ENCODE data around the gene MYRIP.
A peak's percentile ranks its signal among the peaks of the same experiment; 100 is the strongest.

Gene MYRIP

DNA sequence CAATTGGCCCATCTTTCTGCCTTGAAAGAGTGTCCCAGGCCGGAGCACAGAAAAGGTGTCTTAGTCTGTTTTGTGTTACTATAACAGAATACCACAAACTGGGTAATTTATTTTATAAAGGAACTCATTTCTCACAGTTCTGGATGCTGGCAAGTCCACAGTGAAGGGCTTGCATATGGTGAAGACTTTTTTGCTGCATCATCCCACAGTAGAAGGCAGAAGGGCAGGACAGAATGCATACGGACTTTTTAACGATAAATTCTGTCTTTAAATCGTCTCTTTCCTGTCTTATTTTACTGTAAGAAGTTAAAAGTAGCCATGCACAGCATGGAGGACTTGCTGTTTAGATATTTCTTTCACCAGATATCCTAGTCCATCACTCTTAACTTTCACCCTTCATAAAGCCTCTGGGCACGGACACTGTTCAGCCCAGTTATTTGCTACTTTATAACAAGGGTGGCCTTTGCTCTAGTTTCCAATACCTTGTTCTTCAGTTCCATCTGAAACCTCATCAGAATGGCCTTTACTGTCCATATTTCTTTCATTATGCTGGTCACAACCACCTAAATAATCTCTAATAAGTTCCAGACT is 489.8 kb downstream of the MYRIP start:
- peak overlapping the region; percentile 45 for H3K9ac ChIP-seq (ENCODE audit: low read length)
- H3K79me1 ChIP-seq (replicated peaks; ENCODE audit: low read length, poor library complexity, severe bottlenecking) = no peaks in the 10 kb centered on the region
- H3K4me3 ChIP-seq (ENCODE audit: insufficient read depth in 1 of 2, low read depth in 1 of 2, low read length in 2 of 2) = peak overlapping the region in 1 of 2 experiments; percentile 26
- H3K9me3 ChIP-seq (ENCODE audit: control insufficient read depth, low read length) = no peaks in the 10 kb centered on the region
- WGBS = 91% methylated on average over 4 of the region's 5 CpGs
- no peaks in the 10 kb centered on the region for H3K27me3 ChIP-seq (ENCODE audit: control insufficient read depth in 1 of 2, insufficient read depth in 1 of 2, low read length in 2 of 2)
- no peak overlapping the region for H3K4me2 ChIP-seq (ENCODE audit: low read length, poor library complexity, severe bottlenecking)
- no peak overlapping the region for H3K23ac ChIP-seq (ENCODE audit: low read length in 2 of 2)
- H3K36me3 ChIP-seq (ENCODE audit: control insufficient read depth in 1 of 2, insufficient read depth in 2 of 2, low read depth in 1 of 2, low read length in 2 of 2) = peaks cover 0 to 5% of the 10 kb centered on the region in 2 experiments
- no peak overlapping the region for H3K4ac ChIP-seq (ENCODE audit: low read depth in 1 of 2, low read length in 2 of 2)
- H2BK15ac ChIP-seq (ENCODE audit: low read depth, poor library complexity, severe bottlenecking) = no peak overlapping the region
- H2AFZ ChIP-seq (ENCODE audit: low read depth, low read length) = no peak overlapping the region
- H4K91ac ChIP-seq (ENCODE audit: low read length) = no peak overlapping the region
- no peak for DNase-seq
- H3K14ac ChIP-seq (ENCODE audit: low read length in 2 of 2) = no peak overlapping the region
- H2BK12ac ChIP-seq (ENCODE audit: low read length in 2 of 2) = peak overlapping the region in 1 of 2 experiments; percentile 14
- H3K4me1 ChIP-seq (ENCODE audit: control insufficient read depth, insufficient read depth, low read depth, low read length) = no peaks in the 10 kb centered on the region
- H2BK5ac ChIP-seq (ENCODE audit: low read depth, low read length, poor library complexity, severe bottlenecking) = no peak overlapping the region
- peak overlapping the region; percentile 0 to 55 for H3K18ac ChIP-seq (ENCODE audit: low read depth in 1 of 2, low read length in 2 of 2)
- no peak overlapping the region for H4K8ac ChIP-seq (ENCODE audit: low read length)
- no peak overlapping the region for H2AK5ac ChIP-seq (ENCODE audit: low read length, severe bottlenecking)
- peak overlapping the region; percentile 6 for H3K27ac ChIP-seq (ENCODE audit: low read length, poor library complexity, severe bottlenecking)
- H2BK120ac ChIP-seq (ENCODE audit: low read depth, low read length) = no peak overlapping the region

DNA sequence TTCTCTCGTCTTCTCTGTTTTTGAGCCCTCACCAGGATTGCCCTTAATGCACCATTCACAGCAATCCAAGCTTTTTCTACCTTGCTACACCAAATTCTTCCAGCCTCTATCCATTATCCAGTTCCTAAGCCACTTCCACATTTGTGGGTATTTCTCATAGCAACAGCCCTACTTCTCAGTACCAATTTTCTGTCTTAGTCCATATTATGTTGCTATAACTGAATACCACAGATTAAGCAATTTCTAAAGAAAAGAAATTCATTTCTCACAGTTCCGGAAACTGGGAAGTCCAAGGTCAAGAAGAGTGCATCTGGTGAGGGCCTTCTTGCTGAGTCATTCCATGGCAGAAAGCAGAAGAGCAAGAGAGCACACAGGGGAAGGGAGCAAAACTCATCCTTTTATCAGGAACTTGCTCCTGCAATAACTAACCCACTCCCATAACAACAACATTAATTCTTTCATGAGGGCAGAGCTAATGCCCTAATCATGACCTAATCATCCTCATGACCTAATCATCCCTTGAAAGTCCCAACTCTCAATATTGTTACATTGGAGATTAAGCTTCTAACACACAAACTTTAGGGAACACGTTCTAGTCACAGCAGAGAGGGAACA is 490.4 kb downstream of the MYRIP start:
- H3K14ac ChIP-seq (ENCODE audit: low read length in 2 of 2) = no peak overlapping the region
- no peak overlapping the region for H4K91ac ChIP-seq (ENCODE audit: low read length)
- H2AK5ac ChIP-seq (ENCODE audit: low read length, severe bottlenecking) = no peak overlapping the region
- H3K4me1 ChIP-seq (ENCODE audit: control insufficient read depth, insufficient read depth, low read depth, low read length) = no peaks in the 10 kb centered on the region
- H2BK15ac ChIP-seq (ENCODE audit: low read depth, poor library complexity, severe bottlenecking) = no peak overlapping the region
- H3K23ac ChIP-seq (ENCODE audit: low read length in 2 of 2) = no peak overlapping the region
- H2BK12ac ChIP-seq (ENCODE audit: low read length in 2 of 2) = peak overlapping the region; percentile 38 to 67
- H2BK5ac ChIP-seq (ENCODE audit: low read depth, low read length, poor library complexity, severe bottlenecking) = no peak overlapping the region
- H4K8ac ChIP-seq (ENCODE audit: low read length) = no peak overlapping the region
- H2AFZ ChIP-seq (ENCODE audit: low read depth, low read length) = no peak overlapping the region
- H3K4me2 ChIP-seq (ENCODE audit: low read length, poor library complexity, severe bottlenecking) = no peak overlapping the region
- H3K4ac ChIP-seq (ENCODE audit: low read depth in 1 of 2, low read length in 2 of 2) = peak overlapping the region in 1 of 2 experiments; percentile 50
- H3K4me3 ChIP-seq (ENCODE audit: insufficient read depth in 1 of 2, low read depth in 1 of 2, low read length in 2 of 2) = peak overlapping the region in 1 of 2 experiments; percentile 42
- no peaks in the 10 kb centered on the region for H3K79me1 ChIP-seq (replicated peaks; ENCODE audit: low read length, poor library complexity, severe bottlenecking)
- peak; percentile 89 for DNase-seq
- WGBS = 49% methylated on average over 3 of the region's 3 CpGs
- no peaks in the 10 kb centered on the region for H3K27me3 ChIP-seq (ENCODE audit: control insufficient read depth in 1 of 2, insufficient read depth in 1 of 2, low read length in 2 of 2)
- H3K9ac ChIP-seq (ENCODE audit: low read length) = peak overlapping the region; percentile 45
- H2BK120ac ChIP-seq (ENCODE audit: low read depth, low read length) = no peak overlapping the region
- H3K9me3 ChIP-seq (ENCODE audit: control insufficient read depth, low read length) = no peaks in the 10 kb centered on the region
- H3K27ac ChIP-seq (ENCODE audit: low read length, poor library complexity, severe bottlenecking) = peak overlapping the region; percentile 33
- no peaks in the 10 kb centered on the region for H3K36me3 ChIP-seq (ENCODE audit: control insufficient read depth in 1 of 2, insufficient read depth in 2 of 2, low read depth in 1 of 2, low read length in 2 of 2)
- H3K18ac ChIP-seq (ENCODE audit: low read depth in 1 of 2, low read length in 2 of 2) = peak overlapping the region; percentile 55 to 66

DNA sequence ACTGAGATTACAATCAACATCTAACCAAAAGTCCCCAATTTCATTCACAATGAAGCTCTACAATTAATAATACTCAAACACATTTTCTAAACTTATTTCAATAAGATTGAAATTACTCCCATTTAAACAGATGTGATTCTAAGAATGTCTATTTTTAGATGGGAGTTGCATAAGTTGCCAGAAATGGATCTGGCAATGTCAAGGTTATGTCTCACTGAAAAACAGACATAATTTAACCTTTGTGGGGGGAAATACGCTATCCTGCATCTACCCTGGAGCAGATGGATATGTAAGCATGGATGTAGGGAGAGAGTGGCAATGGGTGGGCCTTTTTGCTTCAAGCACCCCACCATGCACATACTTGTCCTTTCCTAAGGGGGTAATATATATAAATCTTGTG is 493.4 kb downstream of the MYRIP start:
- Histone ChIP-seq H3K14ac (ENCODE audit: low read length in 2 of 2) (no peak overlapping the region), H3K9me3 (ENCODE audit: control insufficient read depth, low read length) (no peaks in the 10 kb centered on the region), H3K4me2 (ENCODE audit: low read length, poor library complexity, severe bottlenecking) (no peak overlapping the region), H2AK5ac (ENCODE audit: low read length, severe bottlenecking) (no peak overlapping the region), H3K27me3 (ENCODE audit: control insufficient read depth in 1 of 2, insufficient read depth in 1 of 2, low read length in 2 of 2) (no peaks in the 10 kb centered on the region), H3K18ac (ENCODE audit: low read depth in 1 of 2, low read length in 2 of 2) (no peak overlapping the region), H3K4me3 (ENCODE audit: insufficient read depth in 1 of 2, low read depth in 1 of 2, low read length in 2 of 2) (no peak overlapping the region), H4K8ac (ENCODE audit: low read length) (no peak overlapping the region), H3K4me1 (ENCODE audit: control insufficient read depth, insufficient read depth, low read depth, low read length) (no peaks in the 10 kb centered on the region), H3K79me1 (replicated peaks; ENCODE audit: low read length, poor library complexity, severe bottlenecking) (no peaks in the 10 kb centered on the region), H3K9ac (ENCODE audit: low read length) (no peak overlapping the region), H4K91ac (ENCODE audit: low read length) (no peak overlapping the region), H3K27ac (ENCODE audit: low read length, poor library complexity, severe bottlenecking) (no peak overlapping the region), H2BK120ac (ENCODE audit: low read depth, low read length) (no peak overlapping the region), H3K4ac (ENCODE audit: low read depth in 1 of 2, low read length in 2 of 2) (no peak overlapping the region), H3K36me3 (ENCODE audit: control insufficient read depth in 1 of 2, insufficient read depth in 2 of 2, low read depth in 1 of 2, low read length in 2 of 2) (no peaks in the 10 kb centered on the region), H2AFZ (ENCODE audit: low read depth, low read length) (no peak overlapping the region), H3K23ac (ENCODE audit: low read length in 2 of 2) (no peak overlapping the region), H2BK12ac (ENCODE audit: low read length in 2 of 2) (no peak overlapping the region), H2BK5ac (ENCODE audit: low read depth, low read length, poor library complexity, severe bottlenecking) (no peak overlapping the region), H2BK15ac (ENCODE audit: low read depth, poor library complexity, severe bottlenecking) (no peak overlapping the region)
- peak; percentile 29 for DNase-seq
- 75% methylated on average over 1 of the region's 1 CpG for WGBS

DNA sequence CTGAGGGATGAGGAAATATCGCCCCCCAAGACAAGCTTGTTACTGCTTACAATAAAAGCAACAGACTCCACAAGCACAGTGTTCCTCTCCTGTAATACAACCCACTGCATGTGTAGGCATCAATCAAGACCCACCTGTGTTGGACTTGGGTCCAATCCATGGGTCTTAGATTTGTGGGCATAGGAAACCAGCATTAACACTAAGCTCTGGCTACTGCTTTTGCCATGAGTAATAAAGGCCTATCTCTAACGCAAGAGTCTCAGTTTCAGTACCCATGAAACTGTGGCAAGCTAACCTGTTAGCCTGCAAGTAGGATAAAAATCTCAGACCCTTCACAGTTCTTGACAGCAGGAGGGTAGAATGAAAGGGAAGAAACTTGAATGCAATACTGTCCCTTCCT is 494.9 kb downstream of the MYRIP start:
- H3K4me1 ChIP-seq (ENCODE audit: control insufficient read depth, insufficient read depth, low read depth, low read length) = peaks cover 4% of the 10 kb centered on the region
- H3K18ac ChIP-seq (ENCODE audit: low read depth in 1 of 2, low read length in 2 of 2) = no peak overlapping the region
- H3K4me3 ChIP-seq (ENCODE audit: insufficient read depth in 1 of 2, low read depth in 1 of 2, low read length in 2 of 2) = no peak overlapping the region
- no peak overlapping the region for H3K27ac ChIP-seq (ENCODE audit: low read length, poor library complexity, severe bottlenecking)
- no peak overlapping the region for H2BK5ac ChIP-seq (ENCODE audit: low read depth, low read length, poor library complexity, severe bottlenecking)
- no peak overlapping the region for H2BK15ac ChIP-seq (ENCODE audit: low read depth, poor library complexity, severe bottlenecking)
- no peak overlapping the region for H2AFZ ChIP-seq (ENCODE audit: low read depth, low read length)
- H3K14ac ChIP-seq (ENCODE audit: low read length in 2 of 2) = no peak overlapping the region
- no peak overlapping the region for H2BK12ac ChIP-seq (ENCODE audit: low read length in 2 of 2)
- H3K23ac ChIP-seq (ENCODE audit: low read length in 2 of 2) = no peak overlapping the region
- no peak overlapping the region for H2BK120ac ChIP-seq (ENCODE audit: low read depth, low read length)
- no peaks in the 10 kb centered on the region for H3K27me3 ChIP-seq (ENCODE audit: control insufficient read depth in 1 of 2, insufficient read depth in 1 of 2, low read length in 2 of 2)
- no peak overlapping the region for H3K9ac ChIP-seq (ENCODE audit: low read length)
- H4K8ac ChIP-seq (ENCODE audit: low read length) = no peak overlapping the region
- H4K91ac ChIP-seq (ENCODE audit: low read length) = no peak overlapping the region
- no peak for DNase-seq
- 79% methylated on average over 2 of the region's 2 CpGs for WGBS
- H3K36me3 ChIP-seq (ENCODE audit: control insufficient read depth in 1 of 2, insufficient read depth in 2 of 2, low read depth in 1 of 2, low read length in 2 of 2) = no peaks in the 10 kb centered on the region
- H3K9me3 ChIP-seq (ENCODE audit: control insufficient read depth, low read length) = no peaks in the 10 kb centered on the region
- H3K4ac ChIP-seq (ENCODE audit: low read depth in 1 of 2, low read length in 2 of 2) = no peak overlapping the region
- no peak overlapping the region for H2AK5ac ChIP-seq (ENCODE audit: low read length, severe bottlenecking)
- no peak overlapping the region for H3K4me2 ChIP-seq (ENCODE audit: low read length, poor library complexity, severe bottlenecking)
- no peaks in the 10 kb centered on the region for H3K79me1 ChIP-seq (replicated peaks; ENCODE audit: low read length, poor library complexity, severe bottlenecking)
